Measurements from ENCODE around the gene MARVELD1. TPM values are rescaled to one million over a fixed set of nuclear protein-coding genes. Genes with fewer than 3 reads are reported as not detected.

The MARVELD1 gene
- total and polyA plus RNA-seq, 10 donors = 3.7 to 24.6 (median 12.9) TPM

DNA sequence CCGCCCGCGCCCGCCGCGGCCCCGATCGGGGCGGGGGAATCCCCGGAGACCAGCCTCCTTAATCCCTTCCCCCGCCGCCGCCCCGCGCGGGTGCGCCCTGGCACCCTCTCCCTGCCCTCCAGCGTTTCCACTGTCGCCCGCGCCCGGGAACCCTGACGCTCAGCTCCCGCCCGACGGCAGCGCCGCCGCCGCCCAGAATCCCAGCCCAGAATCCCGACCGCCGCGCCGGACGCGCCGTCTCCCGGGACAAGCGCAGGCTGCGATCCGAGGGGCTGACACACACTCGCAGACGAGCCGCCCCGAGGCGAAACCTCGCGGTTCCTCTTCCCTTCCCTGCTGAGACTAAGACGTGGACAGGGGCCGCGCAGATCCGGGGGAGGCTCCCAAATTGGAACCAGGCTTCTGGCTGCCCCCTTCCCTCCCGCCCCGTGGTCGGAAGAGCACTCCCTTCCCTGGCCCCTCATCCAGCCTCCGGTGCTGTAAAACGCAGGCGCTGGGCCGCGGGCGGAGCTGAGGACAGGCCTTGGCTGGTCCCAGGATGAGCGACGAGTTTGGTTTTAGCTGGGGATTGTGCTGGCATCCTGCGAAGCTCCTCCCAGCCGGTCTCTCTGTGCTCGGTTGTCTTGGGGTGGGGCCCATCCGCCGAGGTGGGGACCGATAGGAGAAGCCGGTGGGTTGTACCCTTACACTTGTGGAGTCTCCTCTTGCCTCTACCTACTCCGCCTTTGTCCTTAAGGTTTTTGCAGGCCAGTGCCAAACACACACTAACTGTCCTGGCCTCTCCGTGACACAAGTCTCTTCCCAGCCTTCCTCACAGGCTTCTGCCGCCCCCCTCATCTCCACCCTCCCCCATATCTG is 1.1 kb downstream of the MARVELD1 start:
- whole genome bisulfite sequencing, 5 donors = 4 to 23% (median 5%) methylated on average over 11 to 74 of the region's 74 CpGs
- intact Hi-C loops (cut with DNase I; ENCODE audit: low total_unique reads) = no loop called here
- Histone ChIP-seq H3K4me3 (peak overlapping the region; percentile 52 to 80 (median 60)), H3K27ac (peak overlapping the region; percentile 51 to 90 (median 86)), H3K36me3 (no peaks in the 10 kb centered on the region), H3K4me1 (peaks cover 6 to 79% (median 51%) of the 10 kb centered on the region in 6 donors), H3K9me3 (no peaks in the 10 kb centered on the region), H3K27me3 (replicated peaks in 1 of 7) (peaks cover 0 to 34% (median 5%) of the 10 kb centered on the region in 7 donors)
- TF ChIP-seq POLR2AphosphoS5 (IDR thresholded peaks at IDR 0.05) (peak; percentile 39 to 75 (median 70)), CTCF (IDR thresholded peaks at IDR 0.05 in 8 of 11, conservative IDR thresholded peaks at IDR 0.05 in 3 of 11) (no peak)
- peak; percentile 90 for DNase-seq

- 71 to 82% (median 82%) methylated on average over 8 of the region's 8 CpGs for WGBS, 5 donors
- intact Hi-C loops (cut with DNase I; ENCODE audit: low total_unique reads) = no loop called here
- peak overlapping the region in 7 of 8 donors; percentile 79 to 90 (median 86) for H3K27ac ChIP-seq
- DNase-seq = no peak
- H3K27me3 ChIP-seq (replicated peaks in 1 of 7) = peaks cover 0 to 27% (median 5%) of the 10 kb centered on the region in 7 donors
- peaks cover 6 to 76% (median 50%) of the 10 kb centered on the region in 6 donors for H3K4me1 ChIP-seq
- no peak for TF ChIP-seq POLR2A (IDR thresholded peaks at IDR 0.05)
- peak overlapping the region in 5 of 8 donors; percentile 57 to 80 (median 62) for H3K4me3 ChIP-seq
- H3K9me3 ChIP-seq = no peaks in the 10 kb centered on the region
- no peaks in the 10 kb centered on the region for H3K36me3 ChIP-seq
Observed at GRCh38 chr10:97715259-97715874, 1.8 kb downstream of the MARVELD1 start.

GRCh38 chr10:97717627-97718026 is 4.1 kb downstream of the MARVELD1 start:
- TF ChIP-seq CTCF (IDR thresholded peaks at IDR 0.05 in 8 of 11, conservative IDR thresholded peaks at IDR 0.05 in 3 of 11) (no peak), POLR2AphosphoS5 (IDR thresholded peaks at IDR 0.05) (no peak), POLR2A (IDR thresholded peaks at IDR 0.05) (no peak)
- 89 to 95% (median 91%) methylated on average over 5 to 7 of the region's 7 CpGs for WGBS, 5 donors
- peaks cover 0 to 20% (median 5%) of the 10 kb centered on the region in 7 donors for H3K27me3 ChIP-seq (replicated peaks in 1 of 7)

DNA sequence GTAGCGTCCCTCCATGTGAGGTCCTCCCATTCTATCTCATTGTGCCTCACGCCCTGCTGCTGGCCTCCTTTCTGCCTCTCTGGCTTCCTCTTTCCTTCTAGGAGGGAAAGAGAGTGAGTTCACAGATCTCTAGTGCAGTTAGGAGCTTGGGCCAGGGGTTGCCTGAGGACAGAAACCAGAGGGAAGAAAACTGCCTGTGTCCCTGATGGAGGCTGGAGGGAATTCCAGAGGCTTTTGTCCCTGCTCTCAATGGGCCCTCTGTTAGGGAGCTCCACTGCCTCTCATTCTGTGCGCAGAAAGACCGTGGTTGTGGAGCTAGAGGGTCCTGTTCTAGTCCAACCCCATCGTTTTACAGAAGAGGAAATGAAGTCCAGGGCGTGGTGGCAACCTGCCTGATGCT is 4.6 kb downstream of the MARVELD1 start:
- TF ChIP-seq POLR2AphosphoS5 (IDR thresholded peaks at IDR 0.05) = no peak
- TF ChIP-seq POLR2A (IDR thresholded peaks at IDR 0.05) = no peak
- no peak for TF ChIP-seq CTCF (IDR thresholded peaks at IDR 0.05 in 8 of 11, conservative IDR thresholded peaks at IDR 0.05 in 3 of 11)

More at GRCh38 chr10:97717627-97718026, 4.1 kb downstream of the MARVELD1 start:
- H3K4me1 ChIP-seq = peaks cover 6 to 64% (median 42%) of the 10 kb centered on the region in 6 donors
- H3K36me3 ChIP-seq = no peaks in the 10 kb centered on the region
- H3K27ac ChIP-seq = peak overlapping the region in 2 of 8 donors; percentile 21 to 47
- no peaks in the 10 kb centered on the region for H3K9me3 ChIP-seq
- DNase-seq = peak; percentile 37
- intact Hi-C loops (cut with DNase I; ENCODE audit: low total_unique reads) = no loop called here
- no peak overlapping the region for H3K4me3 ChIP-seq

More for the DNA sequence above, 4.6 kb downstream of the MARVELD1 start:
- Histone ChIP-seq H3K9me3 (no peaks in the 10 kb centered on the region), H3K27me3 (replicated peaks in 1 of 7) (peaks cover 0 to 15% (median 5%) of the 10 kb centered on the region in 7 donors), H3K4me1 (peaks cover 3 to 59% (median 37%) of the 10 kb centered on the region in 6 donors), H3K36me3 (no peaks in the 10 kb centered on the region), H3K27ac (peak overlapping the region in 2 of 8 donors; percentile 21 to 47), H3K4me3 (no peak overlapping the region)
- WGBS, 5 donors = 54 to 69% (median 57%) methylated on average over 6 of the region's 6 CpGs
- intact Hi-C loops (cut with DNase I; ENCODE audit: low total_unique reads) = no loop called here
- DNase-seq = peak; percentile 17

Data from spleen (tissue), 11 donors.